ENCODE data around the gene IGSF22.
"Not testable (repeated sequence)": the region's sequence is repeated elsewhere in the genome, so short reads cannot be mapped to it uniquely, and the experiment has no call there.

The IGSF22 gene

GRCh38 chr11:18677560-18677959 lies 48.4 kb downstream of the IGSF22 start:
- no peaks in the 10 kb centered on the region for H3K27me3 ChIP-seq (ENCODE audit: insufficient read depth, low read length)
- H3K4me3 ChIP-seq (ENCODE audit: low read depth, low read length), result no peak overlapping the region
- no peaks in the 10 kb centered on the region for H3K79me2 ChIP-seq (ENCODE audit: control insufficient read depth, insufficient read depth, low read length, poor library complexity)
- H3K18ac ChIP-seq (ENCODE audit: low read length), result no peak overlapping the region
- H3K4me2 ChIP-seq (ENCODE audit: low read length), result no peak overlapping the region
- WGBS (ENCODE audit: extremely low coverage, insufficient coverage, insufficient read length), result no CpG with 5 or more reads among the region's 3 CpGs
- no peak overlapping the region for H2BK12ac ChIP-seq (ENCODE audit: low read length)
- H4K8ac ChIP-seq (ENCODE audit: low read depth, low read length), result no peak overlapping the region
- H3K23ac ChIP-seq (ENCODE audit: low read length), result no peak overlapping the region
- no peak overlapping the region for H4K12ac ChIP-seq (ENCODE audit: low read depth, low read length)
- H3K4ac ChIP-seq (ENCODE audit: low read depth, low read length), result no peak overlapping the region
- H3K9me3 ChIP-seq (ENCODE audit: insufficient read depth, low read depth, low read length), result no peaks in the 10 kb centered on the region
- H2AK5ac ChIP-seq (ENCODE audit: low read length), result no peak overlapping the region
- DNase-seq, result no peak
- H2BK120ac ChIP-seq (ENCODE audit: insufficient read depth, low read length, poor library complexity), result no peak overlapping the region
- H4K91ac ChIP-seq (ENCODE audit: low read depth, low read length), result no peak overlapping the region
- no peaks in the 10 kb centered on the region for H3K79me1 ChIP-seq (ENCODE audit: low read length)
- H2BK5ac ChIP-seq (ENCODE audit: low read depth, low read length, poor library complexity), result no peak overlapping the region
- H3K27ac ChIP-seq (ENCODE audit: low read depth, low read length), result no peak overlapping the region
- no peaks in the 10 kb centered on the region for H3K36me3 ChIP-seq (ENCODE audit: control insufficient read depth in 1 of 2, insufficient read depth in 2 of 2, low read length in 2 of 2)
- H3K9ac ChIP-seq (ENCODE audit: low read length), result no peak overlapping the region
- H3K14ac ChIP-seq (ENCODE audit: low read length), result no peak overlapping the region
- H3K4me1 ChIP-seq (ENCODE audit: control insufficient read depth in 1 of 2, insufficient read depth in 2 of 2, low read length in 2 of 2), result peaks cover 2% of the 10 kb centered on the region in 2 experiments
- H2AFZ ChIP-seq (ENCODE audit: insufficient read depth, low read length, poor library complexity), result no peak overlapping the region

- H3K79me1 ChIP-seq (ENCODE audit: low read length), result no peaks in the 10 kb centered on the region
- no peak overlapping the region for H2BK12ac ChIP-seq (ENCODE audit: low read length)
- no peaks in the 10 kb centered on the region for H3K9me3 ChIP-seq (ENCODE audit: insufficient read depth, low read depth, low read length)
- DNase-seq, result no peak
- H2AFZ ChIP-seq (ENCODE audit: insufficient read depth, low read length, poor library complexity), result no peak overlapping the region
- no CpG with 5 or more reads among the region's 4 CpGs for WGBS (ENCODE audit: extremely low coverage, insufficient coverage, insufficient read length)
- peaks cover 2% of the 10 kb centered on the region in 2 experiments for H3K4me1 ChIP-seq (ENCODE audit: control insufficient read depth in 1 of 2, insufficient read depth in 2 of 2, low read length in 2 of 2)
- H3K14ac ChIP-seq (ENCODE audit: low read length), result no peak overlapping the region
- no peak overlapping the region for H3K27ac ChIP-seq (ENCODE audit: low read depth, low read length)
- no peak overlapping the region for H4K12ac ChIP-seq (ENCODE audit: low read depth, low read length)
- H4K8ac ChIP-seq (ENCODE audit: low read depth, low read length), result no peak overlapping the region
- H2AK5ac ChIP-seq (ENCODE audit: low read length), result no peak overlapping the region
- no peak overlapping the region for H3K4me3 ChIP-seq (ENCODE audit: low read depth, low read length)
- no peak overlapping the region for H3K18ac ChIP-seq (ENCODE audit: low read length)
- H2BK120ac ChIP-seq (ENCODE audit: insufficient read depth, low read length, poor library complexity), result no peak overlapping the region
- H2BK5ac ChIP-seq (ENCODE audit: low read depth, low read length, poor library complexity), result no peak overlapping the region
- no peaks in the 10 kb centered on the region for H3K36me3 ChIP-seq (ENCODE audit: control insufficient read depth in 1 of 2, insufficient read depth in 2 of 2, low read length in 2 of 2)
- H3K9ac ChIP-seq (ENCODE audit: low read length), result no peak overlapping the region
- H3K23ac ChIP-seq (ENCODE audit: low read length), result no peak overlapping the region
- no peak overlapping the region for H3K4ac ChIP-seq (ENCODE audit: low read depth, low read length)
- no peak overlapping the region for H3K4me2 ChIP-seq (ENCODE audit: low read length)
- H3K27me3 ChIP-seq (ENCODE audit: insufficient read depth, low read length), result no peaks in the 10 kb centered on the region
- H3K79me2 ChIP-seq (ENCODE audit: control insufficient read depth, insufficient read depth, low read length, poor library complexity), result no peaks in the 10 kb centered on the region
- H4K91ac ChIP-seq (ENCODE audit: low read depth, low read length), result no peak overlapping the region
These were observed 49.2 kb downstream of the IGSF22 start for GRCh38 chr11:18676803-18677202.

- not testable (repeated sequence) for H3K4me3 ChIP-seq (ENCODE audit: low read depth, low read length); H4K91ac ChIP-seq (ENCODE audit: low read depth, low read length); H4K12ac ChIP-seq (ENCODE audit: low read depth, low read length); H3K4ac ChIP-seq (ENCODE audit: low read depth, low read length); H3K27ac ChIP-seq (ENCODE audit: low read depth, low read length); H3K9ac ChIP-seq (ENCODE audit: low read length); H2BK12ac ChIP-seq (ENCODE audit: low read length); H3K79me2 ChIP-seq (ENCODE audit: control insufficient read depth, insufficient read depth, low read length, poor library complexity); H4K8ac ChIP-seq (ENCODE audit: low read depth, low read length); H2BK5ac ChIP-seq (ENCODE audit: low read depth, low read length, poor library complexity); H3K36me3 ChIP-seq (ENCODE audit: control insufficient read depth in 1 of 2, insufficient read depth in 2 of 2, low read length in 2 of 2); H3K79me1 ChIP-seq (ENCODE audit: low read length); H2BK120ac ChIP-seq (ENCODE audit: insufficient read depth, low read length, poor library complexity); H3K23ac ChIP-seq (ENCODE audit: low read length); H3K14ac ChIP-seq (ENCODE audit: low read length); H3K9me3 ChIP-seq (ENCODE audit: insufficient read depth, low read depth, low read length); H2AK5ac ChIP-seq (ENCODE audit: low read length); DNase-seq; H3K18ac ChIP-seq (ENCODE audit: low read length); H2AFZ ChIP-seq (ENCODE audit: insufficient read depth, low read length, poor library complexity); H3K27me3 ChIP-seq (ENCODE audit: insufficient read depth, low read length); H3K4me2 ChIP-seq (ENCODE audit: low read length)
- H3K4me1 ChIP-seq (ENCODE audit: control insufficient read depth in 1 of 2, insufficient read depth in 2 of 2, low read length in 2 of 2), result peaks cover 6 to 10% of the 10 kb centered on the region in 2 experiments
- whole genome bisulfite sequencing (ENCODE audit: extremely low coverage, insufficient coverage, insufficient read length), result no CpG with 5 or more reads among the region's 7 CpGs
These were observed 53.8 kb downstream of the IGSF22 start for GRCh38 chr11:18672209-18672608.

GRCh38 chr11:18671246-18671645 lies 54.7 kb downstream of the IGSF22 start:
- H3K4me2 ChIP-seq (ENCODE audit: low read length), result no peak overlapping the region
- no peak overlapping the region for H3K14ac ChIP-seq (ENCODE audit: low read length)
- DNase-seq, result no peak
- no peak overlapping the region for H4K12ac ChIP-seq (ENCODE audit: low read depth, low read length)
- H3K18ac ChIP-seq (ENCODE audit: low read length), result no peak overlapping the region
- no peak overlapping the region for H3K9ac ChIP-seq (ENCODE audit: low read length)
- no peak overlapping the region for H3K27ac ChIP-seq (ENCODE audit: low read depth, low read length)
- H3K79me2 ChIP-seq (ENCODE audit: control insufficient read depth, insufficient read depth, low read length, poor library complexity), result no peaks in the 10 kb centered on the region
- no peak overlapping the region for H4K8ac ChIP-seq (ENCODE audit: low read depth, low read length)
- H3K4me1 ChIP-seq (ENCODE audit: control insufficient read depth in 1 of 2, insufficient read depth in 2 of 2, low read length in 2 of 2), result peaks cover 6 to 10% of the 10 kb centered on the region in 2 experiments
- no peak overlapping the region for H2BK5ac ChIP-seq (ENCODE audit: low read depth, low read length, poor library complexity)
- H3K79me1 ChIP-seq (ENCODE audit: low read length), result peaks cover 8% of the 10 kb centered on the region
- H4K91ac ChIP-seq (ENCODE audit: low read depth, low read length), result no peak overlapping the region
- no peaks in the 10 kb centered on the region for H3K36me3 ChIP-seq (ENCODE audit: control insufficient read depth in 1 of 2, insufficient read depth in 2 of 2, low read length in 2 of 2)
- no peak overlapping the region for H3K4me3 ChIP-seq (ENCODE audit: low read depth, low read length)
- WGBS (ENCODE audit: extremely low coverage, insufficient coverage, insufficient read length), result no CpG with 5 or more reads among the region's 2 CpGs
- H2BK120ac ChIP-seq (ENCODE audit: insufficient read depth, low read length, poor library complexity), result no peak overlapping the region
- no peaks in the 10 kb centered on the region for H3K27me3 ChIP-seq (ENCODE audit: insufficient read depth, low read length)
- no peak overlapping the region for H2AFZ ChIP-seq (ENCODE audit: insufficient read depth, low read length, poor library complexity)
- no peak overlapping the region for H3K4ac ChIP-seq (ENCODE audit: low read depth, low read length)
- no peak overlapping the region for H2BK12ac ChIP-seq (ENCODE audit: low read length)
- H3K23ac ChIP-seq (ENCODE audit: low read length), result no peak overlapping the region
- no peaks in the 10 kb centered on the region for H3K9me3 ChIP-seq (ENCODE audit: insufficient read depth, low read depth, low read length)
- no peak overlapping the region for H2AK5ac ChIP-seq (ENCODE audit: low read length)
